CD4-positive, CD25-positive, alpha-beta regulatory T cell (primary cell): ENCODE data around the gene GAS7. TPM values are rescaled to one million over a fixed set of nuclear protein-coding genes. Genes with fewer than 3 reads are reported as not detected.
"Not testable (repeated sequence)": the region's sequence is repeated elsewhere in the genome, so short reads cannot be mapped to it uniquely, and the experiment has no call there.

ENCODE experiments used
- ATAC-seq, 2 donors: fragments of 150-1000 bp; cut with Tn5 transposase; one replicate each; pipeline ENCODE4 v1.10.0; 2021; ENCODE audit warnings: low read depth in 2 of 2, moderate number of reproducible peaks in 2 of 2, moderate library complexity in 1 of 2
- DNase-seq, 3 donors: peaks; one replicate each; pipeline versions ENCODE4 v3.0.0 to v3.0.0-alpha.2; 2012 to 2022; ENCODE audit warnings: mixed read lengths in 1 of 3
- H3K27ac ChIP-seq: one replicate; pipeline ENCODE4 v1.7.0; 2013; ENCODE audit warnings: mild to moderate bottlenecking, low read length; ENCODE audit not compliant: insufficient read depth, poor library complexity, severe bottlenecking
- H3K27me3 ChIP-seq: one replicate; pipeline ENCODE4 v1.7.0; 2013; ENCODE audit warnings: low read length; ENCODE audit not compliant: control insufficient read depth, insufficient read depth
- H3K36me3 ChIP-seq: one replicate; pipeline ENCODE4 v1.7.0; 2013; ENCODE audit warnings: mild to moderate bottlenecking, low read length, moderate library complexity; ENCODE audit not compliant: control insufficient read depth, insufficient read depth
- H3K4me1 ChIP-seq: 2 replicates; pipeline ENCODE4 v1.7.0; 2013; ENCODE audit warnings: mild to moderate bottlenecking, low read length; ENCODE audit not compliant: insufficient read depth, control insufficient read depth, poor library complexity, severe bottlenecking
- H3K4me3 ChIP-seq: one replicate; pipeline ENCODE4 v1.7.0; 2013; ENCODE audit warnings: low read depth, mild to moderate bottlenecking, low read length, moderate library complexity
- H3K9me3 ChIP-seq, 2 experiments: 1 replicate in 1 of 2; 2 replicates in 1 of 2; pipeline ENCODE4 v1.7.0; 2013; ENCODE audit warnings: low read length in 2 of 2, mild to moderate bottlenecking in 1 of 2, moderate library complexity in 1 of 2; ENCODE audit not compliant: control insufficient read depth in 2 of 2
- H3K27ac Mint-ChIP-seq, 3 donors: one replicate each; pipeline ENCODE4 v1.8.0; 2020 to 2022; ENCODE audit warnings: mild to moderate bottlenecking in 3 of 3, mixed read lengths in 3 of 3, moderate library complexity in 2 of 3
- H3K27me3 Mint-ChIP-seq: one replicate; pipeline ENCODE4 v1.8.0; 2022; ENCODE audit warnings: mild to moderate bottlenecking, mixed read lengths
- H3K36me3 Mint-ChIP-seq: one replicate; pipeline ENCODE4 v1.8.0; 2020; ENCODE audit warnings: mixed read lengths
- H3K4me1 Mint-ChIP-seq, 4 donors: one replicate each; pipeline ENCODE4 v1.8.0; 2020 to 2022; ENCODE audit warnings: mixed read lengths in 4 of 4, mild to moderate bottlenecking in 1 of 4
- H3K4me3 Mint-ChIP-seq, 4 donors: one replicate each; pipeline ENCODE4 v1.8.0; 2020 to 2022; ENCODE audit warnings: mild to moderate bottlenecking in 4 of 4, mixed read lengths in 4 of 4, moderate library complexity in 3 of 4
- H3K9me3 Mint-ChIP-seq, 7 donors: one replicate each; pipeline ENCODE4 v1.8.0; 2020 to 2022; ENCODE audit warnings: mixed read lengths in 7 of 7, mild to moderate bottlenecking in 3 of 7, moderate library complexity in 2 of 7
- polyA plus RNA-seq, 4 donors: library from polyadenylated mRNA; unstranded; fragments of 300-500 nt; fragmentation: Illumina TruSeq; gene quantifications; one replicate each; pipeline ENCODE4 v1.2.3, GENCODE V29; 2021
- total RNA-seq: library from RNA; stranded (reverse); gene quantifications from one replicate; pipeline ENCODE4 v1.2.3, GENCODE V29; 2022

The GAS7 gene
- total and polyA plus RNA-seq, 5 donors from 2014 or later: 0.10 to 0.79 (median 0.46) TPM; not detected in 1

GRCh38 chr17:10099051-10099571 is 99.3 kb downstream of the GAS7 start:
- H3K27ac Mint-ChIP-seq: no peak overlapping the region
- peaks cover 0 to 2% (median 0%) of the 10 kb centered on the region in 4 donors for H3K4me1 Mint-ChIP-seq
- H3K9me3 Mint-ChIP-seq: peaks cover 0 to 1% (median 0%) of the 10 kb centered on the region in 7 donors
- DNase-seq (no peak), ATAC-seq (no peak)
- H3K4me3 Mint-ChIP-seq: no peak overlapping the region
- H3K4me3 ChIP-seq: no peak overlapping the region
- H3K27me3 Mint-ChIP-seq: no peaks in the 10 kb centered on the region
- no peaks in the 10 kb centered on the region for H3K4me1 ChIP-seq
- no peaks in the 10 kb centered on the region for H3K36me3 Mint-ChIP-seq
- H3K27me3 ChIP-seq: no peaks in the 10 kb centered on the region
- H3K27ac ChIP-seq: no peak overlapping the region
- H3K9me3 ChIP-seq: no peaks in the 10 kb centered on the region
- H3K36me3 ChIP-seq: no peaks in the 10 kb centered on the region

- Histone ChIP-seq H3K27ac (no peak overlapping the region), H3K27me3 (no peaks in the 10 kb centered on the region), H3K9me3 (no peaks in the 10 kb centered on the region), H3K4me3 (no peak overlapping the region), H3K36me3 (no peaks in the 10 kb centered on the region), H3K4me1 (no peaks in the 10 kb centered on the region)
- DNase-seq (no peak), ATAC-seq (no peak)
- Mint-ChIP-seq H3K4me1 (peaks cover 0 to 2% (median 0%) of the 10 kb centered on the region in 4 donors), H3K27me3 (no peaks in the 10 kb centered on the region), H3K27ac (no peak overlapping the region), H3K4me3 (no peak overlapping the region), H3K36me3 (no peaks in the 10 kb centered on the region), H3K9me3 (peaks cover 0 to 5% (median 1%) of the 10 kb centered on the region in 7 donors)
These were observed 101.8 kb downstream of the GAS7 start for GRCh38 chr17:10096596-10096995.

- ATAC-seq, H3K36me3 ChIP-seq, H3K4me3 Mint-ChIP-seq, H3K27ac ChIP-seq, H3K9me3 Mint-ChIP-seq, H3K27me3 ChIP-seq, H3K4me1 ChIP-seq, H3K4me3 ChIP-seq, H3K4me1 Mint-ChIP-seq, DNase-seq, H3K9me3 ChIP-seq, H3K27me3 Mint-ChIP-seq, H3K36me3 Mint-ChIP-seq, H3K27ac Mint-ChIP-seq: not testable (repeated sequence)
These were observed 103.1 kb downstream of the GAS7 start for GRCh38 chr17:10095295-10095694.

DNA sequence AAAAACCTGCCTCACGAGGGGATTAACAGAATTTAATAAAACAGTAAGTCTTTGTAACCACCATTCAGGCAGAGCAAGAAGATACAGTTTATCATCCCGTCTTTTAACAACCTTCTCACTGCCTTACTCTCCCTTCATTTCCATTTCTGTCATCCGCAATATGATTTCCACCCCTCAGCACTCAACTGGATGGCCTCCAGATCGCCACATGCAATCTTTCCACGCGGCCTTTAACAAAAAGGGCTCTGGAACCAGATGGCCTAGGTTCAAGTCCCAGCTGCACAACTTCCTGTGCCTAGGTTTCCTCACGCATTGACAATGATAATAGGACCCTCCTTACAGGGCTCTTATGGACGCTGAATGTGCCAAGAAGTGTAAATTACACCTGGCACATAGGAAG is 103.6 kb downstream of the GAS7 start:
- H3K27ac Mint-ChIP-seq: no peak overlapping the region
- H3K4me1 ChIP-seq: no peaks in the 10 kb centered on the region
- no peaks in the 10 kb centered on the region for H3K27me3 Mint-ChIP-seq
- H3K27ac ChIP-seq: no peak overlapping the region
- H3K4me3 Mint-ChIP-seq: no peak overlapping the region
- no peaks in the 10 kb centered on the region for H3K36me3 Mint-ChIP-seq
- ATAC-seq: no peak
- DNase-seq: no peak
- no peaks in the 10 kb centered on the region for H3K36me3 ChIP-seq
- H3K27me3 ChIP-seq: no peaks in the 10 kb centered on the region
- peaks cover 0 to 5% (median 2%) of the 10 kb centered on the region in 7 donors for H3K9me3 Mint-ChIP-seq
- peaks cover 0 to 2% (median 0%) of the 10 kb centered on the region in 4 donors for H3K4me1 Mint-ChIP-seq
- H3K4me3 ChIP-seq: no peak overlapping the region
- no peaks in the 10 kb centered on the region for H3K9me3 ChIP-seq

DNA sequence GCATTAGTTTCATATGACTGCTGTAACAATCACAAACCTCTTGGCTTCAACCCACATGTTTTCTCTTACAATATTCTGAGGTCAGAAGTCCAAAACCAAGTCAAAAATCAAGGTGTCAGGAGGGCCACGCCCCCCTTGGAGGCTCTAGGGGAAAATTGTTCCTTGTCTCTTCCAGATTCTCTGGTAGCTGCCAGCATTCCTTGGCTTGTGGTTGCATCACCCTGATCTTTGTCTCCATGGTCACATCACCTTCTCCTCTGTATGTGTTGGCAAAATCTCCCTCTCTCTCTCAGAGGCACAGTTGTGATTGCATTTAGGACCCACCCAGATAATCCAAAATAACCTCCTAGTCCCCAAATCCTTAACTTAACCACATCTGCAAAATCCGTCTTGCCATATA is 105.8 kb downstream of the GAS7 start:
- H3K27ac Mint-ChIP-seq: no peak overlapping the region
- DNase-seq (no peak), ATAC-seq (no peak)
- no peak overlapping the region for H3K4me3 ChIP-seq
- no peak overlapping the region for H3K27ac ChIP-seq
- H3K4me1 ChIP-seq: no peaks in the 10 kb centered on the region
- H3K27me3 ChIP-seq: no peaks in the 10 kb centered on the region
- peaks cover 0 to 2% (median 0%) of the 10 kb centered on the region in 4 donors for H3K4me1 Mint-ChIP-seq
- H3K27me3 Mint-ChIP-seq: no peaks in the 10 kb centered on the region
- H3K9me3 ChIP-seq: no peaks in the 10 kb centered on the region
- no peak overlapping the region for H3K4me3 Mint-ChIP-seq
- no peaks in the 10 kb centered on the region for H3K36me3 Mint-ChIP-seq
- no peaks in the 10 kb centered on the region for H3K36me3 ChIP-seq
- peaks cover 0 to 5% (median 2%) of the 10 kb centered on the region in 7 donors for H3K9me3 Mint-ChIP-seq

- DNase-seq: no peak
- Histone ChIP-seq H3K4me3 (no peak overlapping the region), H3K27ac (no peak overlapping the region), H3K9me3 (no peaks in the 10 kb centered on the region), H3K4me1 (no peaks in the 10 kb centered on the region), H3K36me3 (no peaks in the 10 kb centered on the region), H3K27me3 (no peaks in the 10 kb centered on the region)
- no peak for ATAC-seq
- no peak overlapping the region for H3K27ac Mint-ChIP-seq
- H3K36me3 Mint-ChIP-seq: no peaks in the 10 kb centered on the region
- H3K4me1 Mint-ChIP-seq: peaks cover 0 to 2% (median 0%) of the 10 kb centered on the region in 4 donors
- peaks cover 0 to 5% (median 2%) of the 10 kb centered on the region in 7 donors for H3K9me3 Mint-ChIP-seq
- no peaks in the 10 kb centered on the region for H3K27me3 Mint-ChIP-seq
- H3K4me3 Mint-ChIP-seq: no peak overlapping the region
These were observed 107.4 kb downstream of the GAS7 start for GRCh38 chr17:10091046-10091445.

DNA sequence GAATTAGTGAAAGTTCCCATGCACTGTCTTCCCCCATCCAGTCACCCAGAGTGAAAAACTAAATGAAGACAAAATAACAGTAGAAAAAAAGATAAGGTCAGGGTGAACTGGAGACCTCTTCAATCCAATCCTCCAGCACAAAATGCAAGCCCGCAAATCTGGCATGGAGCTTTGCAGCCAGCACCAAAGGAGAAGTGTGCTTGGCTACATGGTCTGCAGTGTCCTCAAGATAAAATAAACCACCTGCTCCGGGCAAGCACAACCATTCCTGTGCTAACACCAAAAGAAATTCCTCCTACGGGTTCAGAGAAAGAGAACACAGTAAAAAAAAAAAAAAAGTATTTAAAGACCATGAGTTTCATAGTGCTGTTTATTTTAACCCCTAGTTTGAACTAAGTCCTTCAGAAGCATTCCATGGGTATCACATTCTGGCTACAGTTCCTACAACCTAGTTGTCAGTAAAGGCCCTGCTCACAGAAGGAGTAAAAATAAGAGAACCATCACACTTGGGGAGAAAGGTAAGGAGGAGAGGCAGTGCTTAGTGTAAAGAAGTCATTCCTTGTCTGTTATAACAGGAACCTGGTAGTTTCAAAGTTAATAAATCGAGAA is 109.1 kb downstream of the GAS7 start:
- Histone ChIP-seq H3K4me1 (no peaks in the 10 kb centered on the region), H3K4me3 (no peak overlapping the region), H3K27me3 (no peaks in the 10 kb centered on the region), H3K9me3 (no peaks in the 10 kb centered on the region), H3K36me3 (no peaks in the 10 kb centered on the region), H3K27ac (no peak overlapping the region)
- Mint-ChIP-seq H3K4me3 (no peak overlapping the region), H3K27ac (no peak overlapping the region), H3K9me3 (peaks cover 0 to 5% (median 2%) of the 10 kb centered on the region in 7 donors), H3K4me1 (no peaks in the 10 kb centered on the region), H3K36me3 (no peaks in the 10 kb centered on the region), H3K27me3 (no peaks in the 10 kb centered on the region)
- ATAC-seq: no peak
- DNase-seq: no peak

GRCh38 chr17:10088444-10088843 is 110.0 kb downstream of the GAS7 start:
- H3K27me3 ChIP-seq: no peaks in the 10 kb centered on the region
- peaks cover 0 to 5% (median 2%) of the 10 kb centered on the region in 7 donors for H3K9me3 Mint-ChIP-seq
- H3K27me3 Mint-ChIP-seq: no peaks in the 10 kb centered on the region
- no peaks in the 10 kb centered on the region for H3K36me3 ChIP-seq
- H3K4me1 ChIP-seq: no peaks in the 10 kb centered on the region
- H3K36me3 Mint-ChIP-seq: no peaks in the 10 kb centered on the region
- H3K27ac Mint-ChIP-seq: no peak overlapping the region
- no peaks in the 10 kb centered on the region for H3K9me3 ChIP-seq
- H3K4me3 Mint-ChIP-seq: no peak overlapping the region
- H3K27ac ChIP-seq: no peak overlapping the region
- DNase-seq (no peak), ATAC-seq (no peak)
- no peaks in the 10 kb centered on the region for H3K4me1 Mint-ChIP-seq
- H3K4me3 ChIP-seq: no peak overlapping the region
